ENCODE results near the gene HSPA1L.

HSPA1L gene

DNA sequence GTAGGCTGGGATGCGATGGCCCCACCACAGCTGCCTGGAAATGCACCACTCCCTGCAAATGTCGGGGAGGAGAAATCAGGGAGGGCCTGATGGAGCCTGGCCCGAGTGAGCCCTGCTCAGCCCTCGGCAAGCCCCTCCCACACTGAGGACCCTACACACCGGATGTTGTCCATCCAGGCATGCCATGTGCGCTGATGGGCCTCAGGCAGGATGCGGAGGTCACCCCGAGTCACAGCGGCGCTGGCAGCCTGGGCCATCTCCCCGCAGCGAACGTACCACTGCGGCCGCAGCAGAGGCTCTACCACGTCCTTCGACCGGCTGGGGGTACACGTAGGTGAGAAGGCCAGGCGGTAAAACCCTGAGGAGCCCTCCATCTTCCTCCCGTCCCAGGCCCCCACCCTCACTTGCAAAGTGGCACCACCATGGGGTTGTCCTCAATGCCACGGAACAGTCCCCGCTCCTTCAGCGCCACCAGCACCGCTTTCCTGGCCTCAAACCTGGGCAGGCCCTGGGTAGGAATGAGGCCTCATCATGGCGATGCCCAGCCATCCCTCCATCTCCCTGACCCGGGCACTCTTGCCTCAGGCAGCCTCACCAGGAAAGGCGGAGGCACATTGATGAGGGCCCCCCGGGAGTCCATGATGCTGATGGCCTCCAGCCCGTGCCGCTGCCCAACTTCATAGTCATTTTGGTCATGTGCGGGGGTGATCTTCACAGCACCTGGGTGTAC, 32.8 kb downstream of the HSPA1L start:
- Histone ChIP-seq H4K20me1 (ENCODE audit: insufficient read depth, low read length, poor library complexity, severe bottlenecking) (no peaks in the 10 kb centered on the region), H3K4me1 (ENCODE audit: insufficient read depth, low read length, poor library complexity, severe bottlenecking) (peaks cover 2% of the 10 kb centered on the region), H3K4me2 (ENCODE audit: low read depth, low read length, poor library complexity, severe bottlenecking) (no peak overlapping the region), H3K9me2 (replicated peaks; ENCODE audit: low read depth, low read length) (no peaks in the 10 kb centered on the region), H3K36me3 (ENCODE audit: insufficient read depth, low read length) (peaks cover 55% of the 10 kb centered on the region; the same call in 1 of the 2 replicates), H3K4me3 (ENCODE audit: low read length, poor library complexity, severe bottlenecking) (no peak overlapping the region), H3K9me3 (ENCODE audit: insufficient read depth, low read depth, low read length) (no peaks in the 10 kb centered on the region), H3F3A (ENCODE audit: low read depth) (no peaks in the 10 kb centered on the region), H3K27me3 (ENCODE audit: insufficient read depth, low read length, poor library complexity, severe bottlenecking) (no peaks in the 10 kb centered on the region), H3K79me2 (ENCODE audit: insufficient read depth, low read length) (no peaks in the 10 kb centered on the region), H3K9ac (ENCODE audit: low read depth, low read length, poor library complexity, severe bottlenecking) (no peak overlapping the region), H2AFZ (ENCODE audit: low read length) (no peak overlapping the region)
- TF ChIP-seq CTCF (conservative IDR thresholded peaks at IDR 0.05; ENCODE audit: low read length): no peak

GRCh38 chr6:31781244-31782125, 33.6 kb downstream of the HSPA1L start:
- Histone ChIP-seq H3K4me1 (ENCODE audit: insufficient read depth, low read length, poor library complexity, severe bottlenecking) (peaks cover 8% of the 10 kb centered on the region), H3K4me3 (ENCODE audit: low read length, poor library complexity, severe bottlenecking) (no peak overlapping the region), H3K27me3 (ENCODE audit: insufficient read depth, low read length, poor library complexity, severe bottlenecking) (no peaks in the 10 kb centered on the region), H3F3A (ENCODE audit: low read depth) (no peaks in the 10 kb centered on the region), H2AFZ (ENCODE audit: low read length) (no peak overlapping the region), H3K9me3 (ENCODE audit: insufficient read depth, low read depth, low read length) (no peaks in the 10 kb centered on the region), H3K4me2 (ENCODE audit: low read depth, low read length, poor library complexity, severe bottlenecking) (no peak overlapping the region), H4K20me1 (ENCODE audit: insufficient read depth, low read length, poor library complexity, severe bottlenecking) (no peaks in the 10 kb centered on the region), H3K9me2 (replicated peaks; ENCODE audit: low read depth, low read length) (no peaks in the 10 kb centered on the region), H3K79me2 (ENCODE audit: insufficient read depth, low read length) (no peaks in the 10 kb centered on the region), H3K36me3 (ENCODE audit: insufficient read depth, low read length) (peaks cover 55% of the 10 kb centered on the region; the same call in 1 of the 2 replicates), H3K9ac (ENCODE audit: low read depth, low read length, poor library complexity, severe bottlenecking) (no peak overlapping the region)
- TF ChIP-seq CTCF (conservative IDR thresholded peaks at IDR 0.05; ENCODE audit: low read length) (no peak), EZH2phosphoT487 (IDR thresholded peaks at IDR 0.05; ENCODE audit: borderline replicate concordance) (no peak)

GRCh38 chr6:31780507-31781243, 34.4 kb downstream of the HSPA1L start:
- Histone ChIP-seq H3K36me3 (ENCODE audit: insufficient read depth, low read length) (peaks cover 54% of the 10 kb centered on the region; the same call in 1 of the 2 replicates), H3K9ac (ENCODE audit: low read depth, low read length, poor library complexity, severe bottlenecking) (no peak overlapping the region), H2AFZ (ENCODE audit: low read length) (no peak overlapping the region), H3K4me2 (ENCODE audit: low read depth, low read length, poor library complexity, severe bottlenecking) (no peak overlapping the region), H3K9me3 (ENCODE audit: insufficient read depth, low read depth, low read length) (no peaks in the 10 kb centered on the region), H3K9me2 (replicated peaks; ENCODE audit: low read depth, low read length) (no peaks in the 10 kb centered on the region), H3K4me3 (ENCODE audit: low read length, poor library complexity, severe bottlenecking) (no peak overlapping the region), H3K27me3 (ENCODE audit: insufficient read depth, low read length, poor library complexity, severe bottlenecking) (no peaks in the 10 kb centered on the region), H3K79me2 (ENCODE audit: insufficient read depth, low read length) (no peaks in the 10 kb centered on the region), H4K20me1 (ENCODE audit: insufficient read depth, low read length, poor library complexity, severe bottlenecking) (no peaks in the 10 kb centered on the region), H3F3A (ENCODE audit: low read depth) (no peaks in the 10 kb centered on the region), H3K4me1 (ENCODE audit: insufficient read depth, low read length, poor library complexity, severe bottlenecking) (peaks cover 8% of the 10 kb centered on the region)
- TF ChIP-seq EZH2phosphoT487 (IDR thresholded peaks at IDR 0.05; ENCODE audit: borderline replicate concordance) (no peak), CTCF (conservative IDR thresholded peaks at IDR 0.05; ENCODE audit: low read length) (no peak)
